Prostate gland (tissue), 2 donors: Measurements from ENCODE around the gene DXO. TPM values are rescaled to one million over a fixed set of nuclear protein-coding genes. Genes with fewer than 3 reads are reported as not detected.
A peak's percentile ranks its signal among the peaks of the same experiment; 100 is the strongest.

Experiments used
- DNase-seq: peaks from one replicate; pipeline ENCODE4 v3.0.0-alpha.2; 2019; ENCODE audit warnings: low spot score
- H3K27ac ChIP-seq, 2 donors: fragments of 200-600 bp; sonication (generic); 2 replicates each; pipeline ENCODE4 v1.5.1; 2017 to 2019
- H3K27me3 ChIP-seq: fragments of 200-600 bp; sonication (generic); replicated peaks from 2 replicates; pipeline ENCODE4 v1.5.1; 2019; ENCODE audit not compliant: insufficient read depth
- H3K36me3 ChIP-seq, 2 donors: fragments of 200-600 bp; sonication (generic); 1 replicate in 1 of 2; 2 replicates in 1 of 2; pipeline versions ENCODE4 v1.5.1 to v1.8.1; 2017 to 2019
- H3K4me1 ChIP-seq: fragments of 200-600 bp; sonication (generic); replicated peaks from 2 replicates; pipeline ENCODE4 v1.5.1; 2019
- H3K4me3 ChIP-seq, 2 donors: fragments of 200-600 bp; sonication (generic); 2 replicates each; pipeline ENCODE4 v1.5.1; 2017 to 2019
- H3K9me3 ChIP-seq: fragments of 200-600 bp; sonication (generic); 2 replicates; pipeline ENCODE4 v1.5.1; 2017
- POLR2A ChIP-seq: fragments of 450-650 bp; IDR thresholded peaks from one replicate; pipeline ENCODE4 v1.6.1; 2016; ENCODE audit warnings: antibody characterized with exemption, mild to moderate bottlenecking
- POLR2AphosphoS5 ChIP-seq: sonication (generic); formaldehyde crosslinking; IDR thresholded peaks from one replicate; pipeline ENCODE4 v1.6.1; 2017; ENCODE audit warnings: antibody characterized with exemption
- WGBS: methylation state at CpG from one replicate; pipeline ENCODE4 v1.1.5; 2018; 5-methylcytosine and 5-hydroxymethylcytosine counted together
- intact Hi-C: fragments of 100-400 bp; cut with DNase I; formaldehyde crosslinking; loops from one replicate; pipeline ENCODE4 v1.14.2; 2022
- total RNA-seq, 2 donors: library from RNA; depleted of rRNA; stranded (reverse); fragments of >200 nt; gene quantifications; one replicate each; pipeline ENCODE4 v1.1.0, GENCODE V29; 2016
- TF ChIP-seq, protein P1 (sequence below), 4 experiments: fragments of 200-600 bp in 2 of 4; fragments of 450-650 bp in 2 of 4; sonication (generic) in 2 of 4; IDR thresholded peaks; 1 replicate in 3 of 4; 2 replicates in 1 of 4; pipeline ENCODE4 v1.5.1; 2016 to 2019; ENCODE audit warnings: antibody characterized with exemption in 4 of 4, mild to moderate bottlenecking in 2 of 4, moderate library complexity in 2 of 4

Gene DXO
- total RNA-seq, 2 donors from 2014 or later, result 21.9 to 36.0 TPM

- intact Hi-C loops, result loop anchor here (5.0 kb wide), 1 partner anchor 265 kb away; the partner anchor contains the start of gene LY6G5C
- no peaks in the 10 kb centered on the region for H3K27me3 ChIP-seq
- no peak for DNase-seq
- H3K9me3 ChIP-seq, result no peaks in the 10 kb centered on the region
- WGBS, result 83% methylated on average over 24 of the region's 24 CpGs
- H3K27ac ChIP-seq, result no peak overlapping the region
- H3K4me1 ChIP-seq, result peaks cover 13% of the 10 kb centered on the region
- no peak overlapping the region for H3K4me3 ChIP-seq
- no peaks in the 10 kb centered on the region for H3K36me3 ChIP-seq
- TF ChIP-seq POLR2AphosphoS5 (no peak), POLR2A (no peak)
- TF ChIP-seq, protein P1, sequence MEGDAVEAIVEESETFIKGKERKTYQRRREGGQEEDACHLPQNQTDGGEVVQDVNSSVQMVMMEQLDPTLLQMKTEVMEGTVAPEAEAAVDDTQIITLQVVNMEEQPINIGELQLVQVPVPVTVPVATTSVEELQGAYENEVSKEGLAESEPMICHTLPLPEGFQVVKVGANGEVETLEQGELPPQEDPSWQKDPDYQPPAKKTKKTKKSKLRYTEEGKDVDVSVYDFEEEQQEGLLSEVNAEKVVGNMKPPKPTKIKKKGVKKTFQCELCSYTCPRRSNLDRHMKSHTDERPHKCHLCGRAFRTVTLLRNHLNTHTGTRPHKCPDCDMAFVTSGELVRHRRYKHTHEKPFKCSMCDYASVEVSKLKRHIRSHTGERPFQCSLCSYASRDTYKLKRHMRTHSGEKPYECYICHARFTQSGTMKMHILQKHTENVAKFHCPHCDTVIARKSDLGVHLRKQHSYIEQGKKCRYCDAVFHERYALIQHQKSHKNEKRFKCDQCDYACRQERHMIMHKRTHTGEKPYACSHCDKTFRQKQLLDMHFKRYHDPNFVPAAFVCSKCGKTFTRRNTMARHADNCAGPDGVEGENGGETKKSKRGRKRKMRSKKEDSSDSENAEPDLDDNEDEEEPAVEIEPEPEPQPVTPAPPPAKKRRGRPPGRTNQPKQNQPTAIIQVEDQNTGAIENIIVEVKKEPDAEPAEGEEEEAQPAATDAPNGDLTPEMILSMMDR (IDR thresholded peaks at IDR 0.05), result no peak
Observed at GRCh38 chr6:31947070-31947675, 24.8 kb downstream of the DXO start.

DNA sequence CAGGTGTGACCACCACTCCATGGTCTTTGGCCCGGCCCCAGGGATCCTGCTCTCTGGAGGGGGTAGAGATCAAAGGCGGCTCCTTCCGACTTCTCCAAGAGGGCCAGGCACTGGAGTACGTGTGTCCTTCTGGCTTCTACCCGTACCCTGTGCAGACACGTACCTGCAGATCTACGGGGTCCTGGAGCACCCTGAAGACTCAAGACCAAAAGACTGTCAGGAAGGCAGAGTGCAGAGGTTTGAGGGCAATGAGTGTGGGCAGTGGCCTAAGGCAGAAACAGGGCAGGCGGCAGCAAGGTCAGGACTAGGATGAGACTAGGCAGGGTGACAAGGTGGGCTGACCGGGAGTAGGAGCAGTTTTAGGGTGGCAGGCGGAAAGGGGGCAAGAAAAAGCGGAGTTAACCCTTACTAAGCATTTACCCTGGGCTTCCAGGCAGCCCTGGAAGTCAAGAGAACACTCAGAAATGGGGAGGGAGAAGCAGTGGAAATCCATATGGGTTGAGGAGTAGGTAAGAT, 25.5 kb downstream of the DXO start:
- Histone ChIP-seq H3K9me3 (no peaks in the 10 kb centered on the region), H3K27ac (peak overlapping the region; percentile 84 to 85), H3K4me1 (peaks cover 13% of the 10 kb centered on the region), H3K36me3 (no peaks in the 10 kb centered on the region), H3K4me3 (no peak overlapping the region), H3K27me3 (no peaks in the 10 kb centered on the region)
- no peak for TF ChIP-seq POLR2AphosphoS5
- TF ChIP-seq, protein P1 (IDR thresholded peaks at IDR 0.05), result no peak
- no peak for TF ChIP-seq POLR2A
- 81% methylated on average over 11 of the region's 11 CpGs for WGBS
- intact Hi-C loops, result loop anchor here (5.0 kb wide), 1 partner anchor 264 kb away; the partner anchor contains the start of gene LY6G5C
- DNase-seq, result no peak

- no peak within 1 kb of the TSS for H3K4me3 ChIP-seq
Observed at GRCh38 chr6:31945507-31946369, 26.2 kb downstream of the DXO start, which contains the start of gene CFB. Gene CFB, plus strand, starts transcription at chr6:31946095. Its CDS starts 127 bp downstream, at chr6:31946222.

GRCh38 chr6:31945154-31945506, 26.8 kb downstream of the DXO start:
- no peak overlapping the region for H3K4me3 ChIP-seq
- no peaks in the 10 kb centered on the region for H3K9me3 ChIP-seq
- intact Hi-C loops, result loop anchor here (5.0 kb wide), 1 partner anchor 263 kb away; the partner anchor contains the start of gene LY6G5C
- no peak for DNase-seq
- H3K4me1 ChIP-seq, result peaks cover 13% of the 10 kb centered on the region
- H3K27ac ChIP-seq, result peak overlapping the region; percentile 84 to 85
- H3K27me3 ChIP-seq, result no peaks in the 10 kb centered on the region
- 68% methylated on average over 9 of the region's 9 CpGs for WGBS
- no peak for TF ChIP-seq POLR2A
- TF ChIP-seq, protein P1 (IDR thresholded peaks at IDR 0.05), result no peak
- TF ChIP-seq POLR2AphosphoS5, result no peak
- no peaks in the 10 kb centered on the region for H3K36me3 ChIP-seq

More at GRCh38 chr6:31945507-31946369, 26.2 kb downstream of the DXO start, which contains the start of gene CFB:
- Histone ChIP-seq H3K4me1 (peaks cover 13% of the 10 kb centered on the region), H3K27ac (peak within 1 kb of the TSS; percentile 84 to 85), H3K27me3 (no peaks in the 10 kb centered on the region), H3K9me3 (no peaks in the 10 kb centered on the region), H3K36me3 (no peaks in the 10 kb centered on the region)
- TF ChIP-seq POLR2AphosphoS5, result peak; percentile 75
- TF ChIP-seq POLR2A, result peak; percentile 63
- TF ChIP-seq, protein P1 (IDR thresholded peaks at IDR 0.05), result peak in 1 of 4 experiments; percentile 3
- WGBS, result 33% methylated on average over 11 of the region's 11 CpGs
- peak; percentile 83 for DNase-seq
- intact Hi-C loops, result loop anchor here (5.0 kb wide), 1 partner anchor 263 kb away; the partner anchor contains the start of gene LY6G5C
